Endothelial cell of umbilical vein (primary cell): ENCODE measurements around the gene ZSWIM5. TPM values are rescaled to one million over a fixed set of nuclear protein-coding genes. Genes with fewer than 3 reads are reported as not detected.
"Not testable (repeated sequence)": the region's sequence is repeated elsewhere in the genome, so short reads cannot be mapped to it uniquely, and the experiment has no call there.

Experiments used
- BruUV-seq: library from RNA; stranded (reverse); fragments of 400-500 nt; replicated peaks from 2 replicates; lab custom pipeline; 2021; lab: Mats Ljungman, UMichigan
- CTCF ChIA-PET: fragments of 300-600, 350-600 bp; sonication (Branson Sonifier 250); formaldehyde crosslinking; loops from one replicate; lab custom pipeline; 2021; ENCODE audit warnings: antibody characterized with exemption, inconsistent platforms; lab: Charles Lee
- POLR2A ChIA-PET: fragments of 300-600, 350-600 bp; sonication (Branson Sonifier 250); formaldehyde crosslinking; loops from one replicate; lab custom pipeline; 2021; ENCODE audit warnings: antibody characterized with exemption, inconsistent platforms; lab: Charles Lee
- DNase-seq: peaks from one replicate; pipeline ENCODE4 v3.0.0-alpha.2; 2011; ENCODE audit warnings: low read depth, low spot score
- FAIRE-seq: peaks from 2 replicates; lab custom pipeline; 2011; peaks lifted over from hg19 to GRCh38; lab: Jason Lieb, UNC
- H2AFZ ChIP-seq: 2 replicates; pipeline ENCODE4 v1.6.0; 2012; ENCODE audit warnings: low read depth, low read length, control low read depth, inconsistent platforms
- H3K27ac ChIP-seq: 2 replicates; pipeline ENCODE4 v1.5.1; 2011; ENCODE audit warnings: low read depth, mild to moderate bottlenecking, control low read depth, low read length, moderate library complexity; ENCODE audit not compliant: insufficient read depth
- H3K27me3 ChIP-seq, 2 experiments: 2 replicates each; pipeline versions ENCODE4 v1.6.0 to v1.6.1; 2011; ENCODE audit warnings: low read length in 2 of 2, mixed read lengths in 1 of 2; ENCODE audit not compliant: control insufficient read depth in 2 of 2, insufficient read depth in 2 of 2
- H3K36me3 ChIP-seq, 2 experiments: 2 replicates in 1 of 2; 3 replicates in 1 of 2; pipeline ENCODE4 v1.5.1; 2011; ENCODE audit warnings: low read length in 2 of 2, mild to moderate bottlenecking in 1 of 2, moderate library complexity in 1 of 2; ENCODE audit not compliant: control insufficient read depth in 2 of 2, insufficient read depth in 2 of 2; ENCODE audit errors: extremely low read depth in 1 of 2
- H3K4me1 ChIP-seq: 3 replicates; pipeline ENCODE4 v1.5.1; 2011; ENCODE audit warnings: mild to moderate bottlenecking, low read length; ENCODE audit not compliant: control insufficient read depth, insufficient read depth; ENCODE audit errors: extremely low read depth
- H3K4me2 ChIP-seq: 2 replicates; pipeline ENCODE4 v1.6.1; 2011; ENCODE audit warnings: low read length, control low read depth, mixed read lengths; ENCODE audit not compliant: insufficient read depth
- H3K4me3 ChIP-seq, 3 experiments: fragments of 200-600 bp in 1 of 3; sonication (generic), shearing (Covaris generic) in 1 of 3; replicated peaks in 1 of 3; 2 replicates each; pipeline ENCODE4 v1.5.1; 2011 to 2016; ENCODE audit warnings: control low read depth in 3 of 3, low read length in 3 of 3, mild to moderate bottlenecking in 2 of 3, inconsistent platforms in 1 of 3, low read depth in 1 of 3, moderate library complexity in 1 of 3; ENCODE audit not compliant: insufficient read depth in 1 of 3
- H3K79me2 ChIP-seq: 2 replicates; pipeline ENCODE4 v1.6.0; 2012; ENCODE audit warnings: low read length, inconsistent platforms; ENCODE audit not compliant: control insufficient read depth, insufficient read depth
- H3K9ac ChIP-seq: replicated peaks from 2 replicates; pipeline ENCODE3; 2011; ENCODE audit warnings: low read length, control low read depth; ENCODE audit not compliant: insufficient read depth; ENCODE audit errors: extremely low read depth
- H3K9me1 ChIP-seq: replicated peaks from 3 replicates; pipeline ENCODE4 v1.6.0; 2011; ENCODE audit warnings: mild to moderate bottlenecking, low read length; ENCODE audit not compliant: control insufficient read depth, insufficient read depth; ENCODE audit errors: extremely low read depth
- H3K9me3 ChIP-seq: replicated peaks from 2 replicates; pipeline ENCODE4 v1.5.1; 2012; ENCODE audit warnings: low read length, inconsistent platforms; ENCODE audit not compliant: control insufficient read depth, insufficient read depth
- H4K20me1 ChIP-seq: replicated peaks from 2 replicates; pipeline ENCODE3; 2011; ENCODE audit warnings: mild to moderate bottlenecking, low read length; ENCODE audit not compliant: control insufficient read depth, insufficient read depth; ENCODE audit errors: extremely low read depth
- EZH2 ChIP-seq: IDR thresholded peaks from 2 replicates; pipeline ENCODE4 v1.6.1; 2012; ENCODE audit warnings: borderline replicate concordance, low read depth, mild to moderate bottlenecking, moderate library complexity, low read length, inconsistent platforms; ENCODE audit not compliant: severe bottlenecking
- FOS ChIP-seq: IDR thresholded peaks from 2 replicates; pipeline ENCODE4 v1.6.1; 2011; ENCODE audit warnings: mild to moderate bottlenecking, low read length, moderate library complexity, borderline replicate concordance; ENCODE audit not compliant: insufficient read depth
- GATA2 ChIP-seq: IDR thresholded peaks from 2 replicates; pipeline ENCODE4 v1.7.0; 2011; ENCODE audit warnings: low read depth, mild to moderate bottlenecking, moderate library complexity, mixed read lengths, low read length; ENCODE audit not compliant: insufficient read length, insufficient read depth
- JUN ChIP-seq: IDR thresholded peaks from 2 replicates; pipeline ENCODE4 v1.6.1; 2011; ENCODE audit warnings: borderline replicate concordance, low read depth; ENCODE audit not compliant: insufficient read length, insufficient read depth
- MYC ChIP-seq: IDR thresholded peaks from one replicate; pipeline ENCODE4 v1.6.1; 2011; ENCODE audit warnings: mild to moderate bottlenecking, low read depth, low read length
- POLR2A ChIP-seq: IDR thresholded peaks from 2 replicates; pipeline ENCODE4 v1.6.1; 2012; ENCODE audit warnings: low read depth, mild to moderate bottlenecking, control low read depth, low read length
- POLR2AphosphoS5 ChIP-seq: IDR thresholded peaks from 2 replicates; pipeline ENCODE4 v1.6.1; 2012; ENCODE audit warnings: low read depth, mild to moderate bottlenecking, control low read depth, low read length, moderate library complexity; ENCODE audit not compliant: insufficient read depth
- dilution Hi-C: fragments of 300-500 bp; cut with MboI; formaldehyde crosslinking; loops from one replicate; pipeline ENCODE4 v1.15.0; 2019; ENCODE audit warnings: low sequenced_read_pairs; ENCODE audit not compliant: extremely low pct_ligation_motif_present
- intact Hi-C: fragments of 100-400 bp; cut with micrococcal nuclease; formaldehyde crosslinking; loops from one replicate; pipeline ENCODE4 v1.10.0; 2022
- polyA plus RNA-seq, 4 experiments: library from polyadenylated mRNA; depleted of rRNA in 3 of 4; stranded (reverse) in 3 of 4; unstranded in 1 of 4; fragments of >200 nt; gene quantifications; 2 replicates each; pipeline versions ENCODE4 v1.2.1 to v1.2.3, GENCODE V29; 2011 to 2012; ENCODE audit warnings: missing spikeins in 1 of 4
- total RNA-seq: library from RNA; stranded (reverse); gene quantifications from 2 replicates; pipeline ENCODE4 v1.2.3, GENCODE V29; 2021
- TF ChIP-seq, protein P1 (sequence below), 2 donors: IDR thresholded peaks; 1 replicate in 1 of 2; 2 replicates in 1 of 2; pipeline ENCODE4 v1.5.1; 2011; ENCODE audit warnings: low read length in 2 of 2, mild to moderate bottlenecking in 2 of 2, moderate library complexity in 2 of 2, control low read depth in 1 of 2, inconsistent platforms in 1 of 2, low read depth in 1 of 2; ENCODE audit not compliant: insufficient read depth in 1 of 2; ENCODE audit errors: extremely low read depth in 1 of 2
- TF ChIP-seq, protein P2 (sequence below): IDR thresholded peaks from 2 replicates; pipeline ENCODE4 v1.6.1; 2011; ENCODE audit not compliant: insufficient read depth, insufficient read length

Gene ZSWIM5
- total and polyA plus RNA-seq, 2 donors (not counting 3 experiments of a cell fraction or from before 2014, with no cell fraction given): 1.6 to 4.3 TPM

DNA sequence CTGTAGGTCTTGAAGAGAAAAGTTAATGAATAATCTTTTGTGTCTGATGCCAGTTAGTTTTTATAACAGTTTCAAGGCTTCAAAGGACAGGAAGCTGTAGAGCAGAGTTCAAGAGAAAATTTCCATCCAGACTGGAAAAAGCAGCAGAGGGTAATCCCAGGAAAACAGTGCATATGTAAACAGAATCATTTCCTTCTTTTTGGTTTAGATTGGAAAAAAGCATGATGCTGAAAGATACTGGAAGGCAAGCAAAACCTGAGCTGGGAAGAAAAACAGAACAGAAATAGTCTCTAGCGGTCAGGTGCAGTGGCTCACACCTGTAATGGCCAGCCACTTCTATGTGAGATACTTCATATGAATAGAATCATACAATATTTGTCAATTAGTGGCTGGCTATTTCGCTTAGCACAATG lies 71.9 kb downstream of the ZSWIM5 start:
- DNase-seq: peak; percentile 94

DNA sequence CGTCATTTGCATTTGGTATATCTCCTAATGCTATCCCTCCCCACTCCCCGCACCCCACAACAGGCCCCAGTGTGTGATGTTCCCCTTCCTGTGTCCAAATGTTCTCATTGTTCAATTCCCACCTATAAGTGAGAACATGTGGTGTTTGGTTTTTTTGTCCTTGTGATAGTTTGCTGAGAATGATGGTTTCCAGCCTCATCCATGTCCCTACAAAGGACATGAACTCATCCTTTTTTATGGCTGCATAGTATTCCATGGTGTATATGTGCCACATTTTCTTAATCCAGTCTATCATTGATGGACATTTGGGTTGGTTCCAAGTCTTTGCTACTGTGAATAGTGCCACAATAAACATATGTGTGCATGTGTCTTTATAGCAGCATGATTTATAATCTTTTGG lies 73.7 kb downstream of the ZSWIM5 start:
- H3K27me3 ChIP-seq, H3K4me3 ChIP-seq, intact Hi-C loops, H3K27ac ChIP-seq, H3K36me3 ChIP-seq, FAIRE-seq, H3K4me1 ChIP-seq, DNase-seq, H3K4me2 ChIP-seq, POLR2A ChIA-PET, H3K9me1 ChIP-seq, CTCF ChIA-PET, H3K79me2 ChIP-seq, H3K9me3 ChIP-seq, BruUV-seq, H4K20me1 ChIP-seq, H2AFZ ChIP-seq, dilution Hi-C loops, H3K9ac ChIP-seq: not testable (repeated sequence)

More for the DNA sequence above, 71.9 kb downstream of the ZSWIM5 start:
- dilution Hi-C loops (no loop called here), intact Hi-C loops (no loop called here)
- Histone ChIP-seq H3K4me1 (peaks cover 7% of the 10 kb centered on the region), H3K9me1 (no peaks in the 10 kb centered on the region), H3K4me3 (no peak overlapping the region), H3K27me3 (no peaks in the 10 kb centered on the region), H3K9me3 (no peaks in the 10 kb centered on the region), H4K20me1 (no peaks in the 10 kb centered on the region), H3K27ac (no peak overlapping the region), H3K4me2 (no peak overlapping the region), H3K9ac (no peak overlapping the region), H2AFZ (no peak overlapping the region), H3K79me2 (no peaks in the 10 kb centered on the region), H3K36me3 (no peaks in the 10 kb centered on the region)
- ChIA-PET CTCF (interaction anchor here (0.6 to 2.0 kb wide), 3 partner anchors 8 to 116 kb away, joined by 3 to 5 read pairs (median 4); no protein-coding TSS in a partner anchor), POLR2A (no interaction called here)
- FAIRE-seq: peak; percentile 88
- TF ChIP-seq JUN: no peak
- no peak for TF ChIP-seq GATA2
- TF ChIP-seq FOS: no peak
- TF ChIP-seq MYC: no peak
- no peak for TF ChIP-seq EZH2
- TF ChIP-seq, protein P1, sequence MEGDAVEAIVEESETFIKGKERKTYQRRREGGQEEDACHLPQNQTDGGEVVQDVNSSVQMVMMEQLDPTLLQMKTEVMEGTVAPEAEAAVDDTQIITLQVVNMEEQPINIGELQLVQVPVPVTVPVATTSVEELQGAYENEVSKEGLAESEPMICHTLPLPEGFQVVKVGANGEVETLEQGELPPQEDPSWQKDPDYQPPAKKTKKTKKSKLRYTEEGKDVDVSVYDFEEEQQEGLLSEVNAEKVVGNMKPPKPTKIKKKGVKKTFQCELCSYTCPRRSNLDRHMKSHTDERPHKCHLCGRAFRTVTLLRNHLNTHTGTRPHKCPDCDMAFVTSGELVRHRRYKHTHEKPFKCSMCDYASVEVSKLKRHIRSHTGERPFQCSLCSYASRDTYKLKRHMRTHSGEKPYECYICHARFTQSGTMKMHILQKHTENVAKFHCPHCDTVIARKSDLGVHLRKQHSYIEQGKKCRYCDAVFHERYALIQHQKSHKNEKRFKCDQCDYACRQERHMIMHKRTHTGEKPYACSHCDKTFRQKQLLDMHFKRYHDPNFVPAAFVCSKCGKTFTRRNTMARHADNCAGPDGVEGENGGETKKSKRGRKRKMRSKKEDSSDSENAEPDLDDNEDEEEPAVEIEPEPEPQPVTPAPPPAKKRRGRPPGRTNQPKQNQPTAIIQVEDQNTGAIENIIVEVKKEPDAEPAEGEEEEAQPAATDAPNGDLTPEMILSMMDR (IDR thresholded peaks at IDR 0.05; ENCODE audit: extremely low read depth in 1 of 2, insufficient read depth in 1 of 2, low read depth in 1 of 2, low read length in 2 of 2): no peak
- TF ChIP-seq, protein P2, sequence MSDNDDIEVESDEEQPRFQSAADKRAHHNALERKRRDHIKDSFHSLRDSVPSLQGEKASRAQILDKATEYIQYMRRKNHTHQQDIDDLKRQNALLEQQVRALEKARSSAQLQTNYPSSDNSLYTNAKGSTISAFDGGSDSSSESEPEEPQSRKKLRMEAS: no peak
- TF ChIP-seq POLR2AphosphoS5: no peak
- no peak for TF ChIP-seq POLR2A
- BruUV-seq: no TSS peak
